ENCODE results near the gene CD248.

The CD248 gene

GRCh38 chr11:66328031-66328301 is 11.1 kb upstream of the CD248 start:
- ATAC-seq (ENCODE audit: insufficient read depth, low read depth) = no peak; the same call in 1 of the 3 replicates
- no peak overlapping the region for H3K4me3 ChIP-seq (ENCODE audit: low read depth in 1 of 2, low read length in 2 of 2)
- peaks cover 2% of the 10 kb centered on the region; the same call in 1 of the 2 replicates for H4K20me1 ChIP-seq (ENCODE audit: insufficient read depth, low read length)
- H3K79me2 ChIP-seq (ENCODE audit: insufficient read depth, low read length) = no peaks in the 10 kb centered on the region
- H3K27me3 ChIP-seq (ENCODE audit: insufficient read depth, low read length, poor library complexity) = no peaks in the 10 kb centered on the region
- H3K9me3 ChIP-seq (ENCODE audit: insufficient read depth, low read length, severe bottlenecking) = no peaks in the 10 kb centered on the region
- no peak for DNase-seq
- TF ChIP-seq, protein P1, sequence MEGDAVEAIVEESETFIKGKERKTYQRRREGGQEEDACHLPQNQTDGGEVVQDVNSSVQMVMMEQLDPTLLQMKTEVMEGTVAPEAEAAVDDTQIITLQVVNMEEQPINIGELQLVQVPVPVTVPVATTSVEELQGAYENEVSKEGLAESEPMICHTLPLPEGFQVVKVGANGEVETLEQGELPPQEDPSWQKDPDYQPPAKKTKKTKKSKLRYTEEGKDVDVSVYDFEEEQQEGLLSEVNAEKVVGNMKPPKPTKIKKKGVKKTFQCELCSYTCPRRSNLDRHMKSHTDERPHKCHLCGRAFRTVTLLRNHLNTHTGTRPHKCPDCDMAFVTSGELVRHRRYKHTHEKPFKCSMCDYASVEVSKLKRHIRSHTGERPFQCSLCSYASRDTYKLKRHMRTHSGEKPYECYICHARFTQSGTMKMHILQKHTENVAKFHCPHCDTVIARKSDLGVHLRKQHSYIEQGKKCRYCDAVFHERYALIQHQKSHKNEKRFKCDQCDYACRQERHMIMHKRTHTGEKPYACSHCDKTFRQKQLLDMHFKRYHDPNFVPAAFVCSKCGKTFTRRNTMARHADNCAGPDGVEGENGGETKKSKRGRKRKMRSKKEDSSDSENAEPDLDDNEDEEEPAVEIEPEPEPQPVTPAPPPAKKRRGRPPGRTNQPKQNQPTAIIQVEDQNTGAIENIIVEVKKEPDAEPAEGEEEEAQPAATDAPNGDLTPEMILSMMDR (IDR thresholded peaks at IDR 0.05; ENCODE audit: borderline replicate concordance, extremely low read depth, low read length, poor library complexity, severe bottlenecking) = no peak
- TF ChIP-seq EZH2 (IDR thresholded peaks at IDR 0.05; ENCODE audit: borderline replicate concordance, low read depth, low read length, severe bottlenecking) = no peak
- 0 out of 2 replicates have a peak overlapping the region, but pooled peaks have one; percentile 47 for H2AFZ ChIP-seq (ENCODE audit: low read depth, low read length)
- no peak overlapping the region for H3K4me2 ChIP-seq (ENCODE audit: insufficient read depth, low read length)
- no peak overlapping the region for H3K9ac ChIP-seq (ENCODE audit: low read depth, low read length)
- peaks cover 37% of the 10 kb centered on the region for H3K4me1 ChIP-seq (ENCODE audit: insufficient read depth, low read length)
- H3K36me3 ChIP-seq (ENCODE audit: insufficient read depth, low read length) = no peaks in the 10 kb centered on the region
- H3K27ac ChIP-seq (ENCODE audit: low read length) = peak overlapping the region; percentile 6; the same call in 1 of the 2 replicates

- no peaks in the 10 kb centered on the region for H3K36me3 ChIP-seq (ENCODE audit: insufficient read depth, low read length)
- H3K27ac ChIP-seq (ENCODE audit: low read length) = peak overlapping the region; percentile 92
- H2AFZ ChIP-seq (ENCODE audit: low read depth, low read length) = no peak overlapping the region
- TF ChIP-seq, protein P1 (IDR thresholded peaks at IDR 0.05; ENCODE audit: borderline replicate concordance, extremely low read depth, low read length, poor library complexity, severe bottlenecking) = no peak
- no peak for TF ChIP-seq EZH2 (IDR thresholded peaks at IDR 0.05; ENCODE audit: borderline replicate concordance, low read depth, low read length, severe bottlenecking)
- H3K4me1 ChIP-seq (ENCODE audit: insufficient read depth, low read length) = peaks cover 37% of the 10 kb centered on the region
- H3K4me3 ChIP-seq (ENCODE audit: low read depth in 1 of 2, low read length in 2 of 2) = no peak overlapping the region
- peaks cover 2% of the 10 kb centered on the region; the same call in 1 of the 2 replicates for H4K20me1 ChIP-seq (ENCODE audit: insufficient read depth, low read length)
- no peak overlapping the region for H3K9ac ChIP-seq (ENCODE audit: low read depth, low read length)
- no peaks in the 10 kb centered on the region for H3K79me2 ChIP-seq (ENCODE audit: insufficient read depth, low read length)
- ATAC-seq (ENCODE audit: insufficient read depth, low read depth) = no peak
- H3K9me3 ChIP-seq (ENCODE audit: insufficient read depth, low read length, severe bottlenecking) = no peaks in the 10 kb centered on the region
- H3K4me2 ChIP-seq (ENCODE audit: insufficient read depth, low read length) = no peak overlapping the region
- H3K27me3 ChIP-seq (ENCODE audit: insufficient read depth, low read length, poor library complexity) = no peaks in the 10 kb centered on the region
- DNase-seq = no peak
Observed at GRCh38 chr11:66327171-66328030, 10.6 kb upstream of the CD248 start.

GRCh38 chr11:66326261-66327111 is 9.6 kb upstream of the CD248 start:
- Histone ChIP-seq H3K9me3 (ENCODE audit: insufficient read depth, low read length, severe bottlenecking) (no peaks in the 10 kb centered on the region), H3K27ac (ENCODE audit: low read length) (peak overlapping the region; percentile 92), H3K4me3 (ENCODE audit: low read depth in 1 of 2, low read length in 2 of 2) (peak overlapping the region in 1 of 2 experiments; percentile 36; a peak in 1 of 4 replicates), H3K9ac (ENCODE audit: low read depth, low read length) (peak overlapping the region; percentile 49), H3K36me3 (ENCODE audit: insufficient read depth, low read length) (no peaks in the 10 kb centered on the region), H3K4me1 (ENCODE audit: insufficient read depth, low read length) (peaks cover 37% of the 10 kb centered on the region), H2AFZ (ENCODE audit: low read depth, low read length) (0 out of 2 replicates have a peak overlapping the region, but pooled peaks have one; percentile 55), H4K20me1 (ENCODE audit: insufficient read depth, low read length) (peaks cover 2% of the 10 kb centered on the region; the same call in 1 of the 2 replicates), H3K79me2 (ENCODE audit: insufficient read depth, low read length) (no peaks in the 10 kb centered on the region), H3K27me3 (ENCODE audit: insufficient read depth, low read length, poor library complexity) (no peaks in the 10 kb centered on the region), H3K4me2 (ENCODE audit: insufficient read depth, low read length) (peak overlapping the region; percentile 52)
- no peak for TF ChIP-seq EZH2 (IDR thresholded peaks at IDR 0.05; ENCODE audit: borderline replicate concordance, low read depth, low read length, severe bottlenecking)
- TF ChIP-seq, protein P1 (IDR thresholded peaks at IDR 0.05; ENCODE audit: borderline replicate concordance, extremely low read depth, low read length, poor library complexity, severe bottlenecking) = no peak
- ATAC-seq (ENCODE audit: insufficient read depth, low read depth) (peak; percentile 91), DNase-seq (peak; percentile 94)

All from DND-41 (cell line).